SK-N-SH (cell line): Measurements from ENCODE around the gene TANGO6. TPM values are rescaled to one million over a fixed set of nuclear protein-coding genes. Genes with fewer than 3 reads are reported as not detected.

Experiments
- CTCF ChIA-PET: fragments of 300-600, 350-600 bp; formaldehyde crosslinking; extraction: SDS; loops from one replicate; lab custom pipeline; 2021; lab: Yijun Ruan, JAX
- POLR2A ChIA-PET: fragments of 350-600 bp; sonication (Branson Sonifier 250); formaldehyde crosslinking; extraction: SDS; loops from one replicate; lab custom pipeline; 2020; ENCODE audit warnings: antibody characterized with exemption, inconsistent platforms; lab: Yijun Ruan, JAX
- DNase-seq: peaks from one replicate; pipeline ENCODE4 v3.0.0; 2012
- H2AFZ ChIP-seq: fragments of 200-600 bp; sonication (generic); 2 replicates; pipeline ENCODE4 v1.8.1; 2016; ENCODE audit warnings: antibody characterized with exemption, mild to moderate bottlenecking, low read depth
- H3F3A ChIP-seq: fragments of 200-600 bp; sonication (generic); replicated peaks from 2 replicates; pipeline ENCODE3; 2016; ENCODE audit warnings: antibody characterized with exemption, mild to moderate bottlenecking; ENCODE audit not compliant: insufficient read depth
- H3K27ac ChIP-seq, 2 experiments: fragments of 200-500 bp in 1 of 2; fragments of 200-600 bp in 1 of 2; sonication (Bioruptor generic) in 1 of 2; sonication (generic), shearing (Covaris generic) in 1 of 2; 2 replicates each; pipeline versions ENCODE4 v1.5.1 to v1.6.1; 2014 to 2016; ENCODE audit warnings: low read depth in 2 of 2, inconsistent platforms in 1 of 2, low read length in 1 of 2, mild to moderate bottlenecking in 1 of 2, mixed read lengths in 1 of 2
- H3K27me3 ChIP-seq: fragments of 200-600 bp; sonication (generic), shearing (Covaris generic); 2 replicates; pipeline ENCODE4 v1.6.1; 2016; ENCODE audit warnings: mixed run types; ENCODE audit not compliant: insufficient read depth
- H3K36me3 ChIP-seq, 2 experiments: fragments of 200-500 bp in 1 of 2; fragments of 200-600 bp in 1 of 2; sonication (Bioruptor generic) in 1 of 2; sonication (generic) in 1 of 2; replicated peaks in 1 of 2; 2 replicates each; pipeline versions ENCODE3 to v1.5.1; 2014 to 2016; ENCODE audit warnings: low read length in 1 of 2, mild to moderate bottlenecking in 1 of 2; ENCODE audit not compliant: insufficient read depth in 2 of 2, control insufficient read depth in 1 of 2
- H3K4me1 ChIP-seq, 2 experiments: fragments of 200-500 bp in 1 of 2; fragments of 200-600 bp in 1 of 2; sonication (Bioruptor generic) in 1 of 2; sonication (generic), shearing (Covaris generic) in 1 of 2; 2 replicates each; pipeline versions ENCODE4 v1.5.1 to v1.6.1; 2014 to 2016; ENCODE audit warnings: low read depth in 1 of 2, low read length in 1 of 2, mixed run types in 1 of 2; ENCODE audit not compliant: insufficient read depth in 2 of 2, control insufficient read depth in 1 of 2
- H3K4me2 ChIP-seq: fragments of 200-600 bp; sonication (generic), shearing (Covaris generic); 2 replicates; pipeline ENCODE4 v1.6.1; 2017; ENCODE audit warnings: mixed run types
- H3K4me3 ChIP-seq, 2 experiments: fragments of 200-500 bp in 1 of 2; fragments of 200-600 bp in 1 of 2; sonication (Bioruptor generic) in 1 of 2; sonication (generic), shearing (Covaris generic) in 1 of 2; 2 replicates each; pipeline versions ENCODE4 v1.5.1 to v1.8.1; 2014 to 2016; ENCODE audit warnings: low read depth in 2 of 2, inconsistent platforms in 1 of 2, low read length in 1 of 2, mild to moderate bottlenecking in 1 of 2, mixed read lengths in 1 of 2, moderate library complexity in 1 of 2
- H3K79me2 ChIP-seq: fragments of 200-600 bp; sonication (generic); 2 replicates; pipeline ENCODE4 v1.8.1; 2017; ENCODE audit warnings: mild to moderate bottlenecking; ENCODE audit not compliant: insufficient read depth
- H3K9ac ChIP-seq: fragments of 200-600 bp; sonication (generic); 2 replicates; pipeline ENCODE4 v1.6.1; 2017; ENCODE audit warnings: mixed run types
- H3K9me2 ChIP-seq: fragments of 200-600 bp; sonication (generic); 2 replicates; pipeline ENCODE4 v1.6.1; 2017; ENCODE audit warnings: mixed run types
- H3K9me3 ChIP-seq: fragments of 200-600 bp; sonication (generic); 2 replicates; pipeline ENCODE4 v1.6.1; 2017; ENCODE audit warnings: mixed run types, mild to moderate bottlenecking, moderate library complexity
- H4K20me1 ChIP-seq: fragments of 200-600 bp; sonication (generic); 2 replicates; pipeline ENCODE4 v1.6.1; 2017; ENCODE audit warnings: mild to moderate bottlenecking, mixed run types; ENCODE audit not compliant: insufficient read depth
- ELF1 ChIP-seq: IDR thresholded peaks from 2 replicates; pipeline ENCODE4 v1.4.0; 2012
- EP300 ChIP-seq, 2 experiments: IDR thresholded peaks; 2 replicates each; pipeline versions ENCODE4 v1.4.0 to v1.6.1; 2012; ENCODE audit warnings: borderline replicate concordance in 1 of 2, low read depth in 1 of 2, low read length in 1 of 2
- EZH2phosphoT487 ChIP-seq: fragments of 200-600 bp; sonication (generic); IDR thresholded peaks from 2 replicates; pipeline ENCODE4 v1.6.1; 2017; ENCODE audit warnings: low read depth, mixed run types, mild to moderate bottlenecking, antibody characterized with exemption, moderate library complexity, borderline replicate concordance
- FOSL2 ChIP-seq: IDR thresholded peaks from 2 replicates; pipeline ENCODE4 v1.4.0; 2012; ENCODE audit warnings: low read depth, mild to moderate bottlenecking, moderate library complexity, borderline replicate concordance
- FOXJ3 ChIP-seq: sonication (generic); formaldehyde crosslinking; IDR thresholded peaks from 2 replicates; pipeline ENCODE4 v1.5.1; 2020; ENCODE audit warnings: mild to moderate bottlenecking, missing genetic modification reagents
- GABPA ChIP-seq: IDR thresholded peaks from 2 replicates; pipeline ENCODE4 v1.4.0; 2012; ENCODE audit warnings: low read depth, mild to moderate bottlenecking
- GATA2 ChIP-seq: sonication (generic); formaldehyde crosslinking; IDR thresholded peaks from 2 replicates; pipeline ENCODE4 v1.5.0; 2020; ENCODE audit warnings: mild to moderate bottlenecking, missing genetic modification reagents
- MAX ChIP-seq: IDR thresholded peaks from 2 replicates; pipeline ENCODE4 v1.4.0; 2012; ENCODE audit warnings: low read depth
- MEF2A ChIP-seq: IDR thresholded peaks from 2 replicates; pipeline ENCODE4 v1.4.0; 2012; ENCODE audit warnings: low read depth, borderline replicate concordance
- MXI1 ChIP-seq: IDR thresholded peaks from 2 replicates; pipeline ENCODE4 v1.6.1; 2012; ENCODE audit warnings: mild to moderate bottlenecking, low read depth, low read length, improper control_type of control experiment
- NFIC ChIP-seq: IDR thresholded peaks from 2 replicates; pipeline ENCODE4 v1.4.0; 2012; ENCODE audit warnings: borderline replicate concordance
- POLR2AphosphoS5 ChIP-seq: IDR thresholded peaks from 2 replicates; pipeline ENCODE4 v1.6.1; 2012; ENCODE audit warnings: low read depth, low read length
- RCOR1 ChIP-seq: fragments of 150-350 bp; IDR thresholded peaks from 2 replicates; pipeline ENCODE4 v1.6.1; 2017; ENCODE audit warnings: antibody characterized with exemption, low read length
- REST ChIP-seq: IDR thresholded peaks from 2 replicates; pipeline ENCODE4 v1.6.1; 2012; ENCODE audit warnings: mild to moderate bottlenecking, low read depth, low read length, moderate library complexity
- RFX5 ChIP-seq: IDR thresholded peaks from 2 replicates; pipeline ENCODE4 v1.6.1; 2012; ENCODE audit warnings: mild to moderate bottlenecking, improper control_type of control experiment, low read length
- RXRA ChIP-seq: IDR thresholded peaks from 2 replicates; pipeline ENCODE4 v1.4.0; 2012; ENCODE audit warnings: low read depth, mild to moderate bottlenecking, borderline replicate concordance
- SIN3A ChIP-seq: IDR thresholded peaks from 2 replicates; pipeline ENCODE4 v1.6.1; 2012; ENCODE audit warnings: low read depth, mild to moderate bottlenecking, low read length, moderate library complexity, borderline replicate concordance
- SMC3 ChIP-seq: IDR thresholded peaks from 2 replicates; pipeline ENCODE4 v1.6.1; 2012; ENCODE audit warnings: low read depth, low read length, improper control_type of control experiment
- TEAD4 ChIP-seq: IDR thresholded peaks from 2 replicates; pipeline ENCODE4 v1.4.0; 2012; ENCODE audit warnings: mild to moderate bottlenecking, borderline replicate concordance; ENCODE audit not compliant: insufficient read depth
- USF1 ChIP-seq: IDR thresholded peaks from 2 replicates; pipeline ENCODE4 v1.4.0; 2012; ENCODE audit warnings: low read depth, borderline replicate concordance
- USF2 ChIP-seq: fragments of 150-350 bp; IDR thresholded peaks from 2 replicates; pipeline ENCODE4 v1.6.1; 2017; ENCODE audit warnings: antibody characterized with exemption, low read length, low read depth, borderline replicate concordance
- WGBS: methylation state at CpG from one replicate; pipeline ENCODE4 v1.1.6; 2017; ENCODE audit warnings: low lambda C conversion rate; 5-methylcytosine and 5-hydroxymethylcytosine counted together
- polyA plus RNA-seq, 3 experiments: library from polyadenylated mRNA; depleted of rRNA; stranded (reverse); fragments of >200 nt; gene quantifications; 2 replicates each; pipeline ENCODE4 v1.2.3, GENCODE V29; 2012

TANGO6 gene
- polyA plus RNA-seq, 1 of the 3 experiments (the other 2 are of a cell fraction) = 5.5 TPM

GRCh38 chr16:68923116-68923515, 79.8 kb downstream of the TANGO6 start (continued):
- TF ChIP-seq USF2 (no peak), NFIC (no peak), MAX (no peak), SMC3 (no peak), GATA2 (CRISPR knock-in tag) (no peak), RCOR1 (no peak), POLR2AphosphoS5 (no peak), GABPA (no peak), RFX5 (no peak)

- ChIA-PET CTCF (interaction anchor here (0.9 kb wide), 1 partner anchor 11 kb away, joined by 5 read pairs; no protein-coding TSS in a partner anchor), POLR2A (no interaction called here)
- no peak for TF ChIP-seq TEAD4
- TF ChIP-seq FOSL2 = no peak
- TF ChIP-seq MXI1 = no peak
- no peak for TF ChIP-seq FOXJ3 (CRISPR knock-in tag)
Measured at GRCh38 chr16:68927018-68927417, 83.7 kb downstream of the TANGO6 start.

DNA sequence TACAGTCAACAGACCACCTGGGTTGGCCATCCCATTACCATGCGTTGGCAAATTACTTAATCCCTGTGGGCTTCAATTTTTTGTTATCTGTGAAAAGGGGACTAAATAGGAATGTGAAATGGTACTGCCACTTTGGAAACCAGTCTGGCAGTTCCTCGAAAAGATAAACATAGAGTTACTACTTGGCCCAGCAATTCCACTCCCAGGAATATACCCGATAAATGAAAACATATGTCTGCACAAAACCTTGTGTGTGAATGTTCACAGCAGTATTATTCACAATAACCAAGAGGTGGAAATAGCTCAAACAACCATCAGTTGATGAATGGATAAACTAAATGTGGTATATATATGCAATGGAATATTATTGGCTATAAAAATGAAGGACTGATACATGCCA, 87.9 kb downstream of the TANGO6 start:
- H3K36me3 ChIP-seq = peaks cover 14 to 48% of the 10 kb centered on the region in 2 experiments
- no peaks in the 10 kb centered on the region for H3K27me3 ChIP-seq
- no peak overlapping the region for H3K4me3 ChIP-seq
- no peaks in the 10 kb centered on the region for H3K79me2 ChIP-seq
- no peaks in the 10 kb centered on the region for H3K9me3 ChIP-seq
- POLR2A ChIA-PET = interaction anchor here (0.6 kb wide), 1 partner anchor 547 kb away, joined by 3 read pairs; no protein-coding TSS in a partner anchor
- no peaks in the 10 kb centered on the region for H3K9me2 ChIP-seq
- H3K4me1 ChIP-seq = no peaks in the 10 kb centered on the region
- H3F3A ChIP-seq = peaks cover 8% of the 10 kb centered on the region
- no peak overlapping the region for H3K4me2 ChIP-seq
- WGBS = 94% methylated on average over 3 of the region's 3 CpGs
- CTCF ChIA-PET = interaction anchor here (0.6 to 1.0 kb wide), 2 partner anchors 152 to 719 kb away, joined by 3 read pairs; no protein-coding TSS in a partner anchor
- no peak overlapping the region for H2AFZ ChIP-seq
- no peak overlapping the region for H3K27ac ChIP-seq
- H3K9ac ChIP-seq = no peak overlapping the region
- DNase-seq = no peak
- no peaks in the 10 kb centered on the region for H4K20me1 ChIP-seq
- no peak for TF ChIP-seq RXRA
- TF ChIP-seq EP300 (IDR thresholded peaks at IDR 0.05; ENCODE audit: borderline replicate concordance in 1 of 2, low read depth in 1 of 2, low read length in 1 of 2) = no peak
- no peak for TF ChIP-seq USF1
- TF ChIP-seq MEF2A = no peak
- no peak for TF ChIP-seq REST
- TF ChIP-seq NFIC = no peak
- no peak for TF ChIP-seq ELF1
- TF ChIP-seq EZH2phosphoT487 = no peak
- TF ChIP-seq RFX5 = no peak
- TF ChIP-seq SIN3A = no peak
- TF ChIP-seq POLR2AphosphoS5 = no peak
- no peak for TF ChIP-seq SMC3
- TF ChIP-seq MXI1 = no peak
- no peak for TF ChIP-seq RCOR1
- TF ChIP-seq FOSL2 = no peak

More at GRCh38 chr16:68927018-68927417, 83.7 kb downstream of the TANGO6 start:
- no peak for DNase-seq
- Histone ChIP-seq H3K9ac (no peak overlapping the region), H3K9me2 (no peaks in the 10 kb centered on the region), H3K9me3 (no peaks in the 10 kb centered on the region), H3K36me3 (peaks cover 9 to 42% of the 10 kb centered on the region in 2 experiments), H3K27me3 (no peaks in the 10 kb centered on the region), H3K79me2 (no peaks in the 10 kb centered on the region; the same call in 1 of the 2 replicates), H3K4me3 (no peak overlapping the region), H3K4me2 (no peak overlapping the region), H2AFZ (no peak overlapping the region), H4K20me1 (no peaks in the 10 kb centered on the region), H3K4me1 (no peaks in the 10 kb centered on the region), H3K27ac (no peak overlapping the region), H3F3A (peaks cover 7% of the 10 kb centered on the region)
- 91% methylated on average over 3 of the region's 3 CpGs for WGBS
